ENCODE data around the gene GCNT2.
"Not testable (repeated sequence)": the region's sequence is repeated elsewhere in the genome, so short reads cannot be mapped to it uniquely, and the experiment has no call there.

GCNT2 gene

GRCh38 chr6:10516953-10517352 lies 4.2 kb upstream of the GCNT2 start:
- DNase-seq = no peak

GRCh38 chr6:10518557-10519407 lies 2.4 kb upstream of the GCNT2 start:
- DNase-seq = no peak

GRCh38 chr6:10519408-10519697 lies 1.8 kb upstream of the GCNT2 start:
- not testable (repeated sequence) for DNase-seq

GRCh38 chr6:10520468-10520867 lies 683 bp upstream of the GCNT2 start:
- no peak for DNase-seq

GRCh38 chr6:10522929-10523573 lies 1.9 kb downstream of the GCNT2 start:
- DNase-seq = no peak

DNA sequence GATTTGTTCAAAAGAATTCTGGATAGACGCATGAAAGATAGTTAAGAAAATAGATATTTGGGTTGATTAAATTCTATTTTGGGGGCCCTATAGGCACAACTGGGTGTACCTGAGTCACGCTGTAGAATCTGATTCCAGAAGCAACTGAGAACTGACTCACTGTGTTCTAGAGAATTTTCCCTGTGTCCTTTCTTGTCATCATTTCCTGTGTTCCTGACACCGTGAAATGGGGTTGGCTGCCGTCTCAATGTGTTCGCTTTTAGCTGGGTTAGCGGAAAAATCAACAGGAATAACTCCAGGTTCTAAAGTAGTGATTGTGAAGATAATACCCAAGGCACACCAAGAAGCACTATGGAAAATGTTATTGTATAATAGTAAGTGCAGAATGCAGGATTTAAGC lies 5.0 kb downstream of the GCNT2 start:
- DNase-seq = no peak

DNA sequence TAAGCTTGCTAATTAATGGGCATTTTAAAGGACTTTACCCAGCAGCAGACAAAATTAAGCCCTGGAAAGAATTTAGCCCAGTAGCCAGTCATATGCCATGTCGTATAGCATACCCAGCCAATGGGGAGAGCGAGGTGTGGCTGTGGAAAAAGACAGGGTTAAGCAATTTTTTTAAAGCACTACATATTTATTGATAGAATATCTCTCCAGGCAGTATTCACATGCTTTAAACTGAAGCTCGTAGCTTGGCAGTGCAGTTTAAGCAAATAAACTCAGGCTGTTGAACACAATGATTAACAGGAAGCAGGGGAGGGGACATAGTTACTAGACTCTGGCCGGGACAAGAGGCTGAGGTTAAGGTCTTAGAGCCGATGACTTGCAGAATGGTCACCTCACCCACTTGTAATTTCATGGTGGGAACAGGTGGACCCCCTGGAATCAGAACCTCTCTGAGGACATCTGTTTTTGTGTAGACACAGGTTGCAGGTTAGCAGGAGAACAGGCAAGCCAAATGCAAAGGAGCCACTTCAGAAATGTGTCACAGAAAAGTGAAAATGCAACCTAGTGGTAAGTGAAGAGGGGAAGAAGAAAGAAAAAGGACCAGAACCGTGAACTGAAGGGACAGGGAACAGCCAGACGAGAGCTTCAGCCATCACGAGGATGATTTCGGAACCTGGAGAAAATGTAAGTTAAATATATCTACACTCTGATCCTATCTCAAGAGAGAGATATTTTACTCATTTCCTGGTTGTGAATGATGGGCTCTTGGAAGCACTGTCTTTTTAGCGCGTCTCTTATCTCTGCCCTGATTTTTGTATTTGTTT lies 7.2 kb downstream of the GCNT2 start:
- DNase-seq = no peak

GRCh38 chr6:10529231-10529801 lies 8.2 kb downstream of the GCNT2 start:
- DNase-seq = no peak

- not testable (repeated sequence) for DNase-seq
These were observed 8.8 kb downstream of the GCNT2 start for GRCh38 chr6:10529828-10530374.

DNA sequence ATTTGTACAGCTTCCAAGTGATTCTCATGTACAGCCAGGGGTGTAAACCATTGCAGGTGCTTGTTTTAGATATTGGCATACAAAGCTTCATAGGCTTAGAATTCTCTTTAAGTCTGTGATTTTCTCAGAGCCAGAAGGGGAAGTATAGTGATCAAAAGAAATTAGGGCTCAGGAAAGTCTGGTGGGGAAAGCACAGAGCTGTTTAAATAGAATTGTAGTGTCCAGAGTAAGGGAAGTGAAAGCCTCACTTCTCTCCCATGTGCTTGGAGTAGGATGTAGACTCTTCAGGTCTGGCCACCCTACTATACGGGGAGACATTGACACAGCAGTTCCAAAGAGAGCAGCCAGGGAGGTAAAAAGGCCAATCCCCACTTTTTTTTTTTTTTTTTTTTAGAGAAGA lies 10.4 kb downstream of the GCNT2 start:
- no peak for DNase-seq

GRCh38 chr6:10531942-10532341 lies 10.8 kb downstream of the GCNT2 start:
- no peak for DNase-seq

GRCh38 chr6:10532392-10532791 lies 11.2 kb downstream of the GCNT2 start:
- DNase-seq = no peak

DNA sequence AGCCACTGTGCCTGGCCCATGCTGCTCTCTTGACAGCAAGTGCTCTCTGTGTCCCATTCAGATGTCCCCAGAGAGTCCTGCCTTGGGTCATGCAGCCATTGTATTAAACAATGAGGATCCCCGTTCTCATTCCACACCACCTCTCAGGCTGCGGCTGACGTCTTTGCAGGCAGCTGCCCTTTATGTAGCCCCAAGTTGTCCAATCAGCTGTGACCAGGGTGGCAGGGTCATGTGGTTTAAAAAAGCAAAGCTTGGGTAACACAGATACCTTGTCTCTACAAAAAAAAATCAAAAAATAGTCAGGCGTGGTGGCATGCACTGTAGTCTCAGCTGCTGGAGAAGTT lies 13.2 kb downstream of the GCNT2 start:
- no peak for DNase-seq

DNA sequence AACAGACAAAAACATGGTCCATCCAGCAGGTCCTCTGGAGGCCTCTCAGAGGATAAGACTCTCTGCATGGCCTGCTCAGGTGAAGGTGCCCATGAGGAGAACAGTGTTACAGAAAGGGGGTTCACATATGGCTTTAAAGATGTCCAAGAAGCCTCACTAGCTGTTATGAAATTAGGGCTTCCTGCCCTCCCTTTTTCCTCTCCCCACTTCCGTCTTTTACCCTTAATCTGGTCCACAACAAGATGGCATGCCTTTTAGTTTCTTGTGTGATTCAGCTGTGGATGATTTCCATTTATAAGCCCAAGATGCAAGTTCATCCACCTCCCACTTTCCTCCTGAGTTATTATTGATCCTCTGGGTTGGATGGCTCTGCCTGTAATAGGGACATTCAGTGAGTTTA lies 14.0 kb downstream of the GCNT2 start:
- DNase-seq = no peak

GRCh38 chr6:10537726-10538125 lies 16.6 kb downstream of the GCNT2 start:
- DNase-seq = no peak

DNA sequence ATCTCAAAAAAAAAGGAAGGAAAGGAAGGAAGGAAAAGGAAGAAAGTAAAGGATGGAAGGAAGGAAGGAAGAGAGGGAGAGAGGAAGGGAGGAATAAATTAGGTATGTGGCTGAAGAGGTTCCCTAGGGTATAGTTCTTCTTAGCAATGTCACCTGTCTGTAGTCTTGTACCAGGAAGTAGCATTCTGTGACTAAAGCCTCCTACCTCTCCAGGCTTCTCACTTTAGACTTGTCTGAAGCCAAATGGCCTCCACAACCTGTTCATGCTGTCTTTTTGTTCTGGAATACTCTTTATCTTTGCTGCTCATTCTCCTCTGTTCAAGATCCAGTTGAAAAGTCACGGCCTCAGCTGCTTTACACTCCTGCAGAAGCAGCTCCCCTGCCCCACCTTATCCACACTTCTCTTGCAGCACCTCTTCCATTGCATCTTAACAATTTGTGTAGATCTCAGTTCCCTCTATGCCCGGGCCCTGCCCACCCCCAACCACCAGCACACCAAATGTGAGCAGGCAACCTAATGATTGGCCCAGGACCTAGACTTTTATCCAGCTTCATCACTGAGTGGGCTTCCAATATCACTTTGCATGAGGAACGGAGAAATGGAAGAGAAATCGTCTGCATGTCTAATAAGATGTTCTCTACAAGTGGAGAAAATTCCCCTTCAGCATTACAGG lies 19.1 kb downstream of the GCNT2 start:
- DNase-seq = no peak

DNA sequence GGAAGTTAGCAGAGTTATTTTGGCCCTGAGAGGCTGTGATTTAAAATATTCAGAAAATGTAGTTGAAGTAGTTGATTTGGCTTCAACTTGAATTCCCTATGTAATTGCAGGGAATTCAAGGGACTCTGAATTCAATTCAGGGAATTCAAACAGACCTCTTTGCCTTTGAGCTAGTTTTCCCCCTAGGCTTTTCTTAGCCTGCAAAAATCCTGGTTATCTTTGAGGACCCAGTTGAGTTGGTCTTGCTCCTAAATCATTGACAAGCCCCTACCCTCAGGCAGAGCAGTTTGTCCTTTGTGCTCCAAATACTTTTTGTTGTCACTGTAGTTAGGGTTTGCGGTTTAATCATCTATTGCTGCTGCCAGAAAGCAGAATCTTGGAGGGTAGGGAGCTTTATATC lies 20.4 kb downstream of the GCNT2 start:
- DNase-seq = no peak

- no peak for DNase-seq
These were observed 21.1 kb downstream of the GCNT2 start for GRCh38 chr6:10542213-10542612.

GRCh38 chr6:10543488-10543887 lies 22.3 kb downstream of the GCNT2 start:
- DNase-seq = no peak

GRCh38 chr6:10545482-10545881 lies 24.3 kb downstream of the GCNT2 start:
- no peak for DNase-seq

- no peak for DNase-seq
These were observed 26.7 kb downstream of the GCNT2 start for GRCh38 chr6:10547809-10548208.

DNA sequence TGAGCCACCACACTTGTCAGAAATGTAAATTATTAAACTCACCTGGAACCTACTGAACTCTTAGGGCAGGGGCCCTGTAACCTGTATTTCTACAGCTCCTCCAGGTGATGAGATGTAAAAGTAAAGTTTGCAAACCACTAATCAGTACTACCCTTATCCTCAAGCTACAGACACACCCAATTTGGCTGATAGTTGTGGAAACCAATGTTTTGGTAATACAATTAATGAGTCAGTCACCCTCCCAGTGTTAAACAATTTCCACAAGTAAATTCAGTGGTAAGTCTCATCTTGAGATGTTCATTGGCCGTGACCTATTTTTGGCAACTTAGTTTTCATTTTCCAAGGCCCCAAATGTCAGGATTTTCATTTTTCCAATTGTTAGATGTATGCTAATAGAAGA lies 29.6 kb downstream of the GCNT2 start:
- DNase-seq = no peak
